ENCODE results near the gene CKAP2L.

The CKAP2L gene

GRCh38 chr2:112764071-112765044 lies at the start of gene CKAP2L:
Gene CKAP2L (minus strand): TSS chr2:112764609. CDS start chr2:112764598, 11 bp downstream.
- peak; percentile 96 for FAIRE-seq

- no peak for FAIRE-seq
Observed at GRCh38 chr2:112813280-112813966, 49.0 kb upstream of the CKAP2L start.

GRCh38 chr2:112812318-112813267 lies 48.2 kb upstream of the CKAP2L start:
- no peak for FAIRE-seq

- FAIRE-seq, result no peak
Observed at GRCh38 chr2:112811841-112812306, 47.5 kb upstream of the CKAP2L start.

- FAIRE-seq, result no peak
Observed at GRCh38 chr2:112811276-112811831, 46.9 kb upstream of the CKAP2L start.

- no peak for FAIRE-seq
Observed at GRCh38 chr2:112809112-112809511, 44.7 kb upstream of the CKAP2L start.

- FAIRE-seq, result no peak
Observed at GRCh38 chr2:112807233-112807807, 42.9 kb upstream of the CKAP2L start.

GRCh38 chr2:112805542-112805941 lies 41.1 kb upstream of the CKAP2L start:
- no peak for FAIRE-seq

- FAIRE-seq, result no peak
Observed at GRCh38 chr2:112803691-112804521, 39.5 kb upstream of the CKAP2L start.

GRCh38 chr2:112800881-112801583 lies 36.6 kb upstream of the CKAP2L start:
- no peak for FAIRE-seq

GRCh38 chr2:112798979-112799975 lies 34.9 kb upstream of the CKAP2L start:
- FAIRE-seq, result no peak

GRCh38 chr2:112796486-112796885 lies 32.1 kb upstream of the CKAP2L start:
- no peak for FAIRE-seq

- no peak for FAIRE-seq
Observed at GRCh38 chr2:112795774-112796173, 31.4 kb upstream of the CKAP2L start.

- no peak for FAIRE-seq
Observed at GRCh38 chr2:112794841-112795240, 30.4 kb upstream of the CKAP2L start.

GRCh38 chr2:112794131-112794733 lies 29.8 kb upstream of the CKAP2L start:
- FAIRE-seq, result no peak

GRCh38 chr2:112793449-112793978 lies 29.1 kb upstream of the CKAP2L start:
- no peak for FAIRE-seq

GRCh38 chr2:112792419-112792818 lies 28.0 kb upstream of the CKAP2L start:
- FAIRE-seq, result no peak

GRCh38 chr2:112791693-112792230 lies 27.4 kb upstream of the CKAP2L start:
- FAIRE-seq, result no peak

Measured in TTC549 (cell line).